SHP77 (cell line): ENCODE measurements around the gene KIF26B.

ENCODE experiments used
- DNase-seq, 2 experiments: peaks; one replicate each; lab custom pipeline; 2025; lab: John Stamatoyannopoulos, UW

The KIF26B gene

DNA sequence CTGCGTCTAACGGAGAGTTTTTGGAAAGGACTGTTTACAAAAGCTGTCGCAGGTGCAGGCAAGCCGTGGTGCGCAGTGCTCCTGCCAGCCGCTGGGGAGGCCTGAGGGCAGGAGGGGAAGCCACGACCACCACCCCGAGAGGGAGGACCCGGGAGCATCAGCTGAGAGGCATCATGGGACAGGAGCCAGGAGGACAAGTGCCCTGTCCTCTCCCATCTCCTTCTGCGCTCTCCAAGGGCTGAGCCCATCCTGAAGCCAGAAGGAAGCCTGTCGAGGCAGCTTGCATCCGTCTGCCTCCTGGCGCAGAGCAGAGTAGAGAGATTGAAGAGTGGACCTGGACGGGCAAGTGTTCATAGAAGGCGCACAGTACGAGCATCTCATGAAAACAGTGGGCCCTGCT is 310.9 kb downstream of the KIF26B start:
- no peak for DNase-seq

DNA sequence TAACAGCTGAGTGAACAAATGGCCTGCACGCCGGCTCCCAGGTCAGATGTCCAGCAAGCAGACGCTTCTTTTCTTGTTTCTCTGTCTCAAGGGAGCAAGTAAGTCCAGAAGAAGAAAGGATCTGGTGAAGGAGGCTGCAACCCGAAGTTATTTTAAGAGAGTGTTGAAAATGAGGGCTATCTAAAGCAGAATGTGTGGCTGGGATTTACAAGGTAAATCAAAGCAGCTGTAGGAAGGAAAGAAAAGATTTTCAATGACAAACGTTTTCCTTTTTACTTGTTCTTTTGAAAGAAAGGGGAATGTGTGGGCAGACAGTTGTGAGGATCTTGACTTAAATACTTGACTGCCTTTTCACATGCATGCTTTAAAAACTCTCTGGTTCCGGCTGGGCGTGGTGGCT is 311.5 kb downstream of the KIF26B start:
- no peak for DNase-seq

DNA sequence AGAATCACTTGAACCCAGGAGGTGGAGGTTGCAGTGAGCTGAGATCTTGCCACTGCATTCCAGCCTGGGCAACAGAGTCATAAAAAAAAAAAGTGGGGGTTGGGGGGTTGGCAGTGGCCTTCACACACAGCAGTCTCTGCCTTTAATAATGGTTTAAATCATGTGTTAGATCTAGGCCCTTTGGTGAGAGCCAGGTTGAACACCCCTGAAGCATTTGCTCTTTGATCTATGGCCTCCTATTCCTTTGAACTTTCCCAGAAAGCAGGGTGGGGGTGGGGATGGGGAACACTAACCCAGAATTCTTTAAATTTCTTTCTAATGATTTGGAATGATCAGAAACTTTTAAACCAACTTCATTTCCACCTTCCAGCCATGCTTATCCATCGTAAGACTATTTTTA is 313.0 kb downstream of the KIF26B start:
- no peak for DNase-seq

- DNase-seq: no peak
Observed at GRCh38 chr1:245469006-245469405, 314.2 kb downstream of the KIF26B start.

DNA sequence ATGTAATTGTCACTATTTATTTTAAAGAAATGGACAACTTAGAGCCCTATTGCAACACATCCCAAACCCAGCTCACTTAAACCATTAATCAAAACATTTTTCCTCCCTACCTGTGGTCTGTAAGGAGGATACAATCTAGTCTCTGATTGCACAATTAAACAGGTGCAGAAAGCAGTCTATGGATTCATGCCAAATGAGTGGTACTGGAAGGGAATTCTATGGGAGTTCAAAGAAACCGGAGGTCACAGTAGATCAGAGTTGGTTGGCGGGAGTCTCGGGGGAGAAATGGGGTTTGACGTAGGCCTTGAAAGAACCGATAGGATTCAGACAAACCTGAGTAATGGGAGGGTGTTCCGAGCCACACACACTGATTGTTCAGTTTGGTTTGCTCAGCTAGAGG is 314.9 kb downstream of the KIF26B start:
- no peak for DNase-seq

DNA sequence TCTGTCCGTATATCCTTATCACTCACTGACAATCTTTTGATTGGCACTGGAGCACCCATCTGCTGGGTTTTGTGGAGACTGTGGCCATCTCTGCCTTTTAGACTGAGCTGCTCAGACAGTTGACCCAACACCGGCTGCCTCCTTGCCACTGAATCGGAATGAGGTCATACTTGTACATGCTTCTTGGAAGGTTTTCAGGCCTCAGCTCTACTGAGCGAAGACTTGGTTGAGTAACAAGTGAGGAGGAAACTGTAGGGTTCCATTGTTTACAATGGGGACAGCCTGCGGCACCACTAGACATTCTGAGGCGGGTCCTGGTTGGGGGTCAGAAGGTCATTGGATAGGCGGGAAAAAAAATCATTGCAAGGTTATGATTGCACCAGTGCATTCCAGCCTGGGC is 320.3 kb downstream of the KIF26B start:
- DNase-seq: no peak

GRCh38 chr1:245475961-245476516 is 321.3 kb downstream of the KIF26B start:
- DNase-seq: no peak

GRCh38 chr1:245477941-245478340 is 323.2 kb downstream of the KIF26B start:
- no peak for DNase-seq

DNA sequence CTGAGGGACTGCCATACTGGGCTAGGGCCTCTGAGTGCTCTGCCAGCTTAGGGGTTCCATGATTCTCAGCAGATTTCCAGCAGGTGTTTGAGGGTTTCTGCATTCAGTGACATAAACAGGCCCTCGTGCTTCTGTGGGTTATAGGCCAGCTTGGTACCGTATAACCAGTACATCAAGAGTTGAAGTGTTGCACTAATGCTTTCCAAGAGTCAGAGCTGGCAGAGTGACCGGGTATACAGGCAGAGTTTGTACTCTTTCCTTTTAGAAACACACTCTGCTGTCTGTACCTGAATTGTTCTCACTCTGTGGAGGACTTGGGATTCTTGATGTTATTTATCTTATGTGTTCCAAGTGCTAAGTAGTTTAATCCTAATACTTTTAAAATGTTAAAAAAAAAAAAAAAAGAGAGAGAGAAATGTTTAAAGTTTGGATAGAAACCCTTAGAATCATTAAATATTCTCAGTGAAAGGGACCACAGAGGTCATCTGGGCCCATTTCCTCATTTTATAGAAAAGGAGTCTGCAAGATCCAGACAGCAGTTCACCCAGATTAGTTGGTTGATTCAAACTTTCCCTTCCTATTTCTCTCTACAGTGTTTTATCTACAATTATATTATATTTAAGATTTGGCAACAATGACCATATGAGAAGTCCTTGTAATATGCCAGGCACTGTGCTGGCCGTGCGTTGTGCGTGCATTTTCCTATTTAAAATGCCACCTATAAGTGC is 325.8 kb downstream of the KIF26B start:
- DNase-seq: no peak

DNA sequence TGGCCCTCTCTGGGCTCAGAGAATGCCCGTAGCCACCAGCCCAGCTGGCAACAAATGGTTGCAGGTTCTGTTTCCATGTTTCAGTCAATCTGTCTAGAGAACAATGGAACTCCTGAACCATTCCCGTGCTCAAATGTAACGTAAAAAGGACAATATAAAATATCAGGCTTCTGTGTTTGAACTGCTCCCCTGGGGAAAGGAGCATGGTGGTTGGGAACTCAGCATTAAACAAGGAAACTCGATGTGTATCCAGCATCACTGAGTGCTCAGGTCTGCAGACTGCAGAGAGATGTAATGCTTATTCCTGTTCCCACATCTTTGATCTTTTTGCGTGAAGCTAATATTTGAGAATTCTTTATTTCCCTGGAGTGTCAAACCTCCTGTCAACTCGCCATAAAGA is 326.5 kb downstream of the KIF26B start:
- DNase-seq: no peak

GRCh38 chr1:245483247-245483646 is 328.5 kb downstream of the KIF26B start:
- no peak for DNase-seq

GRCh38 chr1:245484176-245484575 is 329.4 kb downstream of the KIF26B start:
- no peak for DNase-seq

DNA sequence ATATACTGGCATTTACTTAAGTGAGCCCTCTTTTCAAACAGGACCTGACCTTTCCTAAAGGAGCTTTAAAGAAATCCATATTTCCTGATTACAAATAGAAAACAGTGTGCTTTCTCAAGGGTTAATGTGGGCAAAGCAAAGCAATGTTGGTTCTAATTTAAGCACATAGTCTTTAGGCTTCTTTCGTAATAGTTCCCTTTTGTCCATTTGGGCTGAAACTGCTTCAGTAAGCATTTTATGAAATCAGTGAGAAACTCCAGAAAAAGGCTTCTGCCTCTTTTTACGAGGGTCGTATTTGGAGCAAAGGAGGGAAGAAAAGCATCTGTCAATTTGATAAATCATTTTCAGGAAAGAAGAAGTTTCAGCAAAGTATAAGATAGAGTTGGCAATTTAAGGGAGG is 331.2 kb downstream of the KIF26B start:
- DNase-seq: no peak

DNA sequence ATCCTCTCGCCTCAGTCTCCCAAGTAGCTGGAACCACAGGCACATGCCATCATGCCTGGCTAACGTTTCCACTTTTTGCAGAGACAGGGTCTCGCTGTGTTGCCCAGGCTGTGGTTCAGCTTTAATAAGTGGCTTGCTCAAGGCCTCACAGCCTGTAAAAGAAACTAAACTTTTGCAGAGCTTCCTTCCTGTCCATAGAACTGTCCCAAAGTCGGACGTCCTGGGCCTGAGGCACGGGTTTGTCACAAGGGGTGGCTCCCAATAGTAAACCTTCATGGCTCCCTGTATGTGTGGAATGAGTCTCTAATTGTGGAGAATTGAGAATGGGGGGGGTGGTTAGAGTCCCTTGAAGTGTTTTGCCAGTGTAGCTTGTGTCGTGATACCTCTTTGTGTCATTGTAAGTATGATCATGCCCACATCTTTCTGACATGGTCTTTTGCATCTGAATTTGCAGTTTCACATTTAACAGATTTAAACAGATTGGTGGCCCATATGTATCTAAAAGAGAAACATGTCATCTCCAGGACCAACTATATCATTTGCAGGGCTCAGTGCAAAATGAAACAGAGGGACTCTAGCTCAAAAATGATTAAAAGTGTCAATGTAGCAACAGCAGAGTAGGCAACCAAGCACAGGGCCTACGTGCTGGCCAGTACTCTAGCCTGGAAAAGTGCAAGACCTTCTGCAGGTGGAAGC is 332.1 kb downstream of the KIF26B start:
- no peak for DNase-seq

DNA sequence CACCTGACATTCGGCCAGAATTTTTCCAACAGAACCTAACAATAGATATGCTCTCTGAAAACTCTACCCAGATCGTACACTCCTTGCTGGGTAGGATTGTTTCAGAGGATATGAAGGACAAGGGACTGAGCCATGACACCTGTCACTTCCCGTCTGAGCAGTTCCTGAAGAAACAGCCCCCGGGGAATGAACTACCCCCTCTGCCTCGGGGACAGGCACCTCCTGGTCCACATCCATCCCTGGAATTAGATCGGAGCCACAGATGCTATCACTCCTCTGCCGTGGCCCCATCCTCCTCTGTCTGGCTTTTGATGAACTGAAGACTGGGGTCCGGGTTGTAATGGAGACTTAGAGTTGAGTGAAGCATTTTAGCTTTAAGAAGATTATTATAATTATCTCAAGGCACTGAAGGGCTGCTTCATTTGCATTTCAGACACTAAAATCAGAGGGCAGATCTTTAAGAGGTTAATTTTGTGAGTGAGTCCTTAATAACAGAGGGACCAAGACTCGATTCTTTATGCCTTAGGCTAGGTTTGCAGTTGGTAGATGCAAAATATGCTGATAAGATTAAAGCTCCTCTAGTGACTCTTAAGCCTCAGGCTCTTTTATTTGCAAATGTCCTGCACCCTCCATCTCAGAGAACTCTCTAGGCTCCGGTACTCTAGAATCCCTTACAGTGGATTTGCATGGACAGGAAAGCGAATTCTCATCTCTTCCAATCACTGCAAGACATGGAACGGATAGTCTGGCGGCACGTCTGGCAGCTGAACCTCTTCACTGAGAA is 333.8 kb downstream of the KIF26B start:
- no peak for DNase-seq

DNA sequence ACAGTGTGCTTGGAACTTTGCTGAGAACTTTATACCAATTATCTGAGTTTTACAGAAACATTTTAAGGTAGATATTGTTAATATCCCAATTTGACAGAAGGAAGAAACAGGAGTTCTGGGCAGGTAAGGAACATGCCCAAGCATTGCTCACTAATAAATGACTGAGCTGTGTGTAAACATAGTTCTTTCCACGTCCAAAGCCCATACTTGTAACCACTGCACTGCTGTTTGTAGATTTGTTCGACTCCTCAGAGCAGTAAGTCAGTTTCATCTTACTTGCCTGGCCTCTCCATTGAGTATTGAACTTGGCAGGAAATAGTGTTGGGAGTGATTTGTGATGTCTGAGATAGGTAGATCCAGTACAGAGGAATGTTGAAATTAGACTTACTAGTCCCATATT is 335.1 kb downstream of the KIF26B start:
- DNase-seq: no peak

DNA sequence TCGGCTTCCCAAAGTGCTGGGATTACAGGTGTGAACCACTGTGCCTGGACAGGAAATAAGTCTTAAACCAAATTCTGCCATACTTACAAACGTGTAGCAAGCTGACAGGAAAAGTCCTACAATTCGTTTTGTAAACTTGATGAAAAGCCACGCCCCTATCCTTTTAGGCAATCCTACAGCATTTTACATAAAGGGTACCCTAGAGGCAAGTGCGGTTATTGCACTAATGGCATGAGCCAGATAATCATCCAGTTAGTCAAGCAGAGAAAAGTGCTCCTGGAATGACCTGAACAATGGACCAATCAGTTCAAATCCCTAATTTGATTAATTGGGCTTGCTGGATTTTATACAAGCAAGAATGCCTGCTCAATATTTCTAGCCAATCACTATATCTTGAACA is 338.2 kb downstream of the KIF26B start:
- DNase-seq: no peak

GRCh38 chr1:245495681-245496080 is 340.9 kb downstream of the KIF26B start:
- DNase-seq: no peak

DNA sequence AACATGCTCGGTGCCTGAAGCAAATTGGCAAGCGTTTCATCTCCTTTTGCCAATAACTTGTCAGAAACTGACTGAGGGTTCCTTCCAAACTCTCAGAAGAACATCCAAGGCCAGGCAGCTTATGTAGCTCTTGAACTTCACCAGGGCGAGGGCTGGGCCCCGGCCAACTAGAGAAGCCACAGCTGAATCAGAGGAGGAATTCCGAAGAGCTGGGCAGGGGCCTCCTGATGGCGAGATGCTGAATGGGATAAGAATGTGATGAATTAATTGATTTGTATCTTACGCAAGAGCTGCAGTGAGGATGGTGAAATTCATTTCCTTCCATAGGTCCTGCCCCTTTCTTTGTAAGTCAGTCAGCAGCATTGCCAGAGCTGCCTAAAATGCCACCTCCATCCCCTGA is 345.8 kb downstream of the KIF26B start:
- no peak for DNase-seq

GRCh38 chr1:245501633-245502032 is 346.8 kb downstream of the KIF26B start:
- DNase-seq: no peak

DNA sequence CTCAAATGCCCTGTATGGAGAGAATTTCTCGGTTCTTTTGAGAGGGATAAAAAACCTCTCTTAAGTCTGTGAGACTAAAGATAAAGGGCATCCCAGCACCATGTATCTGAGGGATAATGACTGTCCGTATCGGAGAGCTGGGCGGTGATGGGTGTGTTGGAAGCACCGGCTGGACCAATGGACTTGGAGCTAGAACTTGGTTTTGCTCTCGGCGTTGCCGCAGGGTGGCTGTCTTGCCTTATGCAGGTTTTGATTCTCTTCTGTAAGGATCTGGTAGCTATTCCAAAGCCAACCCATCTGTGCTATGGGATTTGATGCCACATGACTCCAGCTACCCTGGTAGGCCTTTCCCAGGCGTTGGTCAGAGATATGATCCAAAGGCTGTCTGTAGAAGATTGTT is 348.8 kb downstream of the KIF26B start:
- DNase-seq: no peak

DNA sequence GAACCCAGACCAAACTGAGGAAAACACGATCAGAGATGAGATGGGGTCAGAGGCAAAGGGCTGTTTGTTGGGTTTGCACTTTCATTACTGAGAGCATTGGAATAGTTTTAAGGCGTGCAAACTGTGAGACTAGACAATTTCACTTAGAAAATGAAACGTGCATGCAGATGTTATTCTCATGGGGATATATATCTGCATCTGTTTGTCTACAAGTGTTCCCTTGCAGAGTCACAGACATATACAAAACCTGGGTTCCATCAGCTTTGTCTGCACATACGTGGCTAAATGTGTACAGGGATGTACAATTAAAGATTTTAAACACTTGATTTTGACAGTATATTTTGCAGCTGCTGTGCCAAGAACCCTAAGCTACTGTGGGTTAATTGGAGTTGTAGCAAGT is 355.4 kb downstream of the KIF26B start:
- no peak for DNase-seq
